Caco-2 (cell line): ENCODE results near the gene AADACL4. TPM values are rescaled to one million over a fixed set of nuclear protein-coding genes. Genes with fewer than 3 reads are reported as not detected.

ENCODE experiments used
- BruUV-seq: library from RNA; stranded (reverse); fragments of 400-500 nt; replicated peaks from 2 replicates; lab custom pipeline; 2021; lab: Mats Ljungman, UMichigan
- CTCF ChIA-PET: fragments of 300-600 bp; sonication (Branson Sonifier 250); formaldehyde crosslinking; loops from one replicate; lab custom pipeline; 2022; ENCODE audit warnings: antibody characterized with exemption; lab: Charles Lee
- POLR2A ChIA-PET: fragments of 300-600 bp; sonication (Branson Sonifier 250); formaldehyde crosslinking; loops from one replicate; lab custom pipeline; 2022; ENCODE audit warnings: antibody characterized with exemption; lab: Charles Lee
- DNase-seq, 2 experiments: peaks; one replicate each; pipeline versions ENCODE4 v3.0.0 to v3.0.0-alpha.2; 2020 to 2022
- H3K27me3 ChIP-seq: replicated peaks from 2 replicates; pipeline ENCODE4 v1.6.0; 2011; ENCODE audit warnings: low read length; ENCODE audit not compliant: control insufficient read depth, insufficient read depth
- H3K36me3 ChIP-seq: 2 replicates; pipeline ENCODE4 v1.5.1; 2011; ENCODE audit warnings: low read length; ENCODE audit not compliant: control insufficient read depth, insufficient read depth
- H3K4me1 ChIP-seq: fragments of 250-450 bp; sonication (Bioruptor Pico); 2 replicates; pipeline ENCODE4 v1.5.1; 2020; ENCODE audit warnings: mild to moderate bottlenecking
- H3K4me3 ChIP-seq: 2 replicates; pipeline ENCODE4 v1.5.1; 2011; ENCODE audit warnings: low read depth, mild to moderate bottlenecking, control low read depth, low read length
- H3K9me3 ChIP-seq: fragments of 250-450 bp; sonication (Bioruptor Pico); 2 replicates; pipeline ENCODE4 v1.5.1; 2020; ENCODE audit warnings: mild to moderate bottlenecking, moderate library complexity
- H3K27ac Mint-ChIP-seq: one replicate; pipeline ENCODE4 v1.8.0; 2022; ENCODE audit warnings: mixed read lengths; ENCODE audit not compliant: unreplicated experiment
- H3K27me3 Mint-ChIP-seq: one replicate; pipeline ENCODE4 v1.8.0; 2022; ENCODE audit warnings: mixed read lengths; ENCODE audit not compliant: insufficient read depth, unreplicated experiment
- H3K36me3 Mint-ChIP-seq: one replicate; pipeline ENCODE4 v1.8.0; 2022; ENCODE audit warnings: mild to moderate bottlenecking, mixed read lengths; ENCODE audit not compliant: insufficient read depth, unreplicated experiment
- H3K4me1 Mint-ChIP-seq: one replicate; pipeline ENCODE4 v1.8.0; 2022; ENCODE audit warnings: low read depth, mixed read lengths; ENCODE audit not compliant: unreplicated experiment
- H3K4me3 Mint-ChIP-seq: one replicate; pipeline ENCODE4 v1.8.0; 2022; ENCODE audit warnings: mild to moderate bottlenecking, moderate library complexity, mixed read lengths; ENCODE audit not compliant: unreplicated experiment
- H3K9me3 Mint-ChIP-seq: one replicate; pipeline ENCODE4 v1.8.0; 2022; ENCODE audit warnings: mixed read lengths; ENCODE audit not compliant: unreplicated experiment
- intact Hi-C: fragments of 100-400 bp; cut with micrococcal nuclease; formaldehyde crosslinking; loops from one replicate; pipeline ENCODE4 v1.10.0; 2022; ENCODE audit not compliant: unreplicated experiment
- total RNA-seq: library from RNA; stranded (reverse); gene quantifications from 2 replicates; pipeline ENCODE4 v1.2.3, GENCODE V29; 2022
- TF ChIP-seq, protein P1 (sequence below), 2 experiments: fragments of 200-600 bp in 1 of 2; IDR thresholded peaks; 1 replicate in 1 of 2; 2 replicates in 1 of 2; pipeline versions ENCODE4 v1.5.1 to v1.8.0; 2011 to 2022; ENCODE audit warnings: antibody characterized with exemption in 1 of 2, control low read depth in 1 of 2, inconsistent platforms in 1 of 2, low read depth in 1 of 2, low read length in 1 of 2, mild to moderate bottlenecking in 1 of 2, moderate library complexity in 1 of 2; ENCODE audit not compliant: insufficient read depth in 1 of 2, severe bottlenecking in 1 of 2, unreplicated experiment in 1 of 2

Gene AADACL4
- total RNA-seq, 1 experiment from 2014 or later = not detected

DNA sequence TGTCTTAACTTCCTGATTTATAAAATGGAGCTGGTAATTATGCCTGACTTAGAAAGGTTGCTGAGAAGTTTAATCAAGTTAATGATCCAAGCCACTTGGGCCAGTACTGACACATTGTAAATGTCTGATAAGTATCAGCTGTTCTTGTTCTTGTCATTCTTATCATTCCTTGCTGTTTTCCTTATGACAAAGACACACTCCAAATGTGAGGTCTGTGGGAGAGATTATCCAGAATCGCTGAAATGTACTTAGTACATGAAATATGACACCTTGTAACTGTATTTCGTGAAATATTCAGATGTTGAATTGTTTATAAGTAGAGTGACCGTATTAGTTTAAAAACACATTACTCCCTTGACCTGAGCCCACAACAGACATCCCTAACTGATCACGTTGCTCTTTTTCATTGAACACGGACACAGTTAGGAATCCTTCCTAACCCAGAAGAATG lies 6.1 kb downstream of the AADACL4 start:
- ChIA-PET POLR2A (no interaction called here), CTCF (interaction anchor here (1.0 kb wide), 1 partner anchor 49 kb away, joined by 4 read pairs; no protein-coding TSS in a partner anchor)
- H3K4me3 ChIP-seq = no peak overlapping the region
- Mint-ChIP-seq H3K27ac (no peak overlapping the region), H3K27me3 (no peaks in the 10 kb centered on the region), H3K9me3 (peaks cover 33% of the 10 kb centered on the region), H3K36me3 (peaks cover 9% of the 10 kb centered on the region), H3K4me3 (no peak overlapping the region), H3K4me1 (peaks cover 21% of the 10 kb centered on the region)
- H3K27me3 ChIP-seq = no peaks in the 10 kb centered on the region
- H3K9me3 ChIP-seq = peaks cover 17% of the 10 kb centered on the region; the same call in 1 of the 2 replicates
- BruUV-seq = no TSS peak
- intact Hi-C loops = no loop called here
- TF ChIP-seq, protein P1, sequence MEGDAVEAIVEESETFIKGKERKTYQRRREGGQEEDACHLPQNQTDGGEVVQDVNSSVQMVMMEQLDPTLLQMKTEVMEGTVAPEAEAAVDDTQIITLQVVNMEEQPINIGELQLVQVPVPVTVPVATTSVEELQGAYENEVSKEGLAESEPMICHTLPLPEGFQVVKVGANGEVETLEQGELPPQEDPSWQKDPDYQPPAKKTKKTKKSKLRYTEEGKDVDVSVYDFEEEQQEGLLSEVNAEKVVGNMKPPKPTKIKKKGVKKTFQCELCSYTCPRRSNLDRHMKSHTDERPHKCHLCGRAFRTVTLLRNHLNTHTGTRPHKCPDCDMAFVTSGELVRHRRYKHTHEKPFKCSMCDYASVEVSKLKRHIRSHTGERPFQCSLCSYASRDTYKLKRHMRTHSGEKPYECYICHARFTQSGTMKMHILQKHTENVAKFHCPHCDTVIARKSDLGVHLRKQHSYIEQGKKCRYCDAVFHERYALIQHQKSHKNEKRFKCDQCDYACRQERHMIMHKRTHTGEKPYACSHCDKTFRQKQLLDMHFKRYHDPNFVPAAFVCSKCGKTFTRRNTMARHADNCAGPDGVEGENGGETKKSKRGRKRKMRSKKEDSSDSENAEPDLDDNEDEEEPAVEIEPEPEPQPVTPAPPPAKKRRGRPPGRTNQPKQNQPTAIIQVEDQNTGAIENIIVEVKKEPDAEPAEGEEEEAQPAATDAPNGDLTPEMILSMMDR (IDR thresholded peaks at IDR 0.05; ENCODE audit: insufficient read depth in 1 of 2, low read depth in 1 of 2, low read length in 1 of 2, severe bottlenecking in 1 of 2, unreplicated experiment in 1 of 2) = no peak
- no peaks in the 10 kb centered on the region; the same call in 1 of the 2 replicates for H3K36me3 ChIP-seq
- peaks cover 14% of the 10 kb centered on the region for H3K4me1 ChIP-seq
- no peak for DNase-seq

DNA sequence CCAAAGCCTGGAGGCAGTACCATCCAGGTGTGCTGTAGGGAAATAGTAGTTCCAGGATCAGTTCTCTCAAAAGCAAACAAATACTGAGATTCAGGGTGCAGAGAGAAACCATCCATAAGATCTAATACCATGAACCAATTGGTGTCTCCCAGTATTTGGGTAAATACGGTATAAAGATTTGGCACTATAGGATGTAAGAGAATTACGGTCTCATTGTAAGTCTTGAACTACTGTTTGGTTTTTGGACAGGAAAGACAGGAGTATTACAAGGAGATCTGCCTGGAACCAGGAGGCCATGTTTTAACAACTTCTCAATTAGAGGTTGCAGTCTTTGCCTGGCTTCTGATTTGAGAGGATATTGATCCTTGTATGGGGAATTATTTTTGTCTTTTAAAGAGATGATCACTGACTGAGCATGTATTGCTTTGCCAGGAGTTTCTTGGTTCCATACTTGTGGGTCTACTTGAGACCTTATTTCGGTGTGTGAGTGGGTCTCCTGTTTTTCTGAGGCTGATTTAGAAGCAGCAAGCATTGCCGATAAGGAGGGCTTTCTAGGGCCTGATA lies 10.2 kb downstream of the AADACL4 start:
- Mint-ChIP-seq H3K36me3 (peaks cover 20% of the 10 kb centered on the region), H3K4me1 (peaks cover 17% of the 10 kb centered on the region), H3K4me3 (peak overlapping the region; percentile 31), H3K27ac (peak overlapping the region; percentile 70), H3K27me3 (no peaks in the 10 kb centered on the region), H3K9me3 (peaks cover 39% of the 10 kb centered on the region)
- ChIA-PET CTCF (no interaction called here), POLR2A (no interaction called here)
- intact Hi-C loops = loop anchor here (2.0 kb wide), 1 partner anchor 35 kb away; the partner anchor contains the start of gene DHRS3
- peaks cover 18% of the 10 kb centered on the region for H3K4me1 ChIP-seq
- no TSS peak for BruUV-seq
- H3K36me3 ChIP-seq = no peaks in the 10 kb centered on the region; the same call in none of the 2 replicates
- H3K4me3 ChIP-seq = no peak overlapping the region
- H3K9me3 ChIP-seq = peaks cover 30% of the 10 kb centered on the region
- DNase-seq = peak in 1 of 2 experiments; percentile 14
- TF ChIP-seq, protein P1 (IDR thresholded peaks at IDR 0.05; ENCODE audit: insufficient read depth in 1 of 2, low read depth in 1 of 2, low read length in 1 of 2, severe bottlenecking in 1 of 2, unreplicated experiment in 1 of 2) = no peak
- H3K27me3 ChIP-seq = no peaks in the 10 kb centered on the region

DNA sequence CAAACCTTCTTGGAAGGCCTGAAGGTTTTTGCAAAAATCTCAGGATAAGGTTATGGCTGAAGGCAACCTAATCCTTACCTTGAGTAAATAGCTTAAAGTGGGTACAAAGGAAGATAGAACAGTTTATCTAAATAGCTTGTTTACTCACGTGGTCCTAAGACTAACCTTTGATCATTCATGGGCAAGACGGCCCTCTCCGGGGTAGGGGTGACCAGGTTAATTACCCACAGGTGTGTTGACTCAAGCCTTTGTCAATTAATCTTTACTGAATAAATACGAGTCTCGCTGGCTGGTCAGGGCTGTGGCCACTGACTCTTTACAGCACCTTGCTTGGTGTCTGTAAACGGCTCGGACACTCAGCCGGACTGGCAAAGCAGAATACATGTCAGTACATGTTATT lies 10.8 kb downstream of the AADACL4 start:
- TF ChIP-seq, protein P1 (IDR thresholded peaks at IDR 0.05; ENCODE audit: insufficient read depth in 1 of 2, low read depth in 1 of 2, low read length in 1 of 2, severe bottlenecking in 1 of 2, unreplicated experiment in 1 of 2) = no peak
- peak; percentile 86 to 91 for DNase-seq
- H3K27ac Mint-ChIP-seq = peak overlapping the region; percentile 70
- H3K4me3 ChIP-seq = no peak overlapping the region
- CTCF ChIA-PET = interaction anchor here (0.7 kb wide), 1 partner anchor 38 kb away, joined by 3 read pairs; no protein-coding TSS in a partner anchor
- H3K27me3 ChIP-seq = no peaks in the 10 kb centered on the region
- H3K9me3 ChIP-seq = peaks cover 30% of the 10 kb centered on the region
- H3K36me3 Mint-ChIP-seq = peaks cover 20% of the 10 kb centered on the region
- no TSS peak for BruUV-seq
- intact Hi-C loops = loop anchor here (2.0 to 5.0 kb wide), 2 partner anchors 36 to 382 kb away; partner anchors contain the start of gene DHRS3
- H3K36me3 ChIP-seq = no peaks in the 10 kb centered on the region; the same call in none of the 2 replicates
- peaks cover 15% of the 10 kb centered on the region for H3K4me1 Mint-ChIP-seq
- peaks cover 18% of the 10 kb centered on the region for H3K4me1 ChIP-seq
- peaks cover 39% of the 10 kb centered on the region for H3K9me3 Mint-ChIP-seq
- POLR2A ChIA-PET = no interaction called here
- H3K4me3 Mint-ChIP-seq = peak overlapping the region; percentile 31
- H3K27me3 Mint-ChIP-seq = no peaks in the 10 kb centered on the region
